ENCODE measurements around the gene CFAP20DC. TPM values are rescaled to one million over a fixed set of nuclear protein-coding genes. Genes with fewer than 3 reads are reported as not detected.
"Not testable (repeated sequence)": the region's sequence is repeated elsewhere in the genome, so short reads cannot be mapped to it uniquely, and the experiment has no call there.

CFAP20DC gene
- total RNA-seq, 1 donor from 2014 or later = 2.0 TPM

- FAIRE-seq = no peak
- DNase-seq (ENCODE audit: low spot score in 2 of 2) = no peak
These were observed 169.6 kb downstream of the CFAP20DC start for GRCh38 chr3:58880182-58880581.

GRCh38 chr3:58874795-58875194 is 175.0 kb downstream of the CFAP20DC start:
- no peak for DNase-seq (ENCODE audit: low spot score in 2 of 2)
- no peak for FAIRE-seq

GRCh38 chr3:58874248-58874741 is 175.5 kb downstream of the CFAP20DC start:
- DNase-seq (ENCODE audit: low spot score in 2 of 2) = no peak
- no peak for FAIRE-seq

GRCh38 chr3:58868097-58868779 is 181.6 kb downstream of the CFAP20DC start:
- FAIRE-seq (no peak), DNase-seq (ENCODE audit: low spot score in 2 of 2) (no peak)

- no peak for FAIRE-seq
These were observed 182.2 kb downstream of the CFAP20DC start for GRCh38 chr3:58867621-58868020.

GRCh38 chr3:58866079-58866478 is 183.7 kb downstream of the CFAP20DC start:
- FAIRE-seq = no peak
- DNase-seq (ENCODE audit: low spot score in 2 of 2) = no peak

More at GRCh38 chr3:58867621-58868020, 182.2 kb downstream of the CFAP20DC start:
- DNase-seq (ENCODE audit: low spot score in 2 of 2) = no peak

GRCh38 chr3:58864480-58864879 is 185.3 kb downstream of the CFAP20DC start:
- FAIRE-seq (no peak), DNase-seq (ENCODE audit: low spot score in 2 of 2) (no peak)

- no peak for DNase-seq (ENCODE audit: low spot score in 2 of 2)
- no peak for FAIRE-seq
These were observed 186.6 kb downstream of the CFAP20DC start for GRCh38 chr3:58863206-58863605.

- DNase-seq (ENCODE audit: low spot score in 2 of 2) (no peak), FAIRE-seq (no peak)
These were observed 188.3 kb downstream of the CFAP20DC start for GRCh38 chr3:58861551-58861950.

- DNase-seq (ENCODE audit: low spot score in 2 of 2) (no peak), FAIRE-seq (no peak)
These were observed 191.7 kb downstream of the CFAP20DC start for GRCh38 chr3:58858126-58858525.

GRCh38 chr3:58857402-58857801 is 192.4 kb downstream of the CFAP20DC start:
- DNase-seq (ENCODE audit: low spot score in 2 of 2) (no peak), FAIRE-seq (no peak)

- FAIRE-seq = no peak
- DNase-seq (ENCODE audit: low spot score in 2 of 2) = no peak
These were observed 201.0 kb downstream of the CFAP20DC start for GRCh38 chr3:58848826-58849225.

GRCh38 chr3:58842050-58842747 is 207.6 kb downstream of the CFAP20DC start:
- not testable (repeated sequence) for DNase-seq (ENCODE audit: low spot score in 2 of 2); FAIRE-seq

- FAIRE-seq (no peak), DNase-seq (ENCODE audit: low spot score in 2 of 2) (no peak)
These were observed 208.9 kb downstream of the CFAP20DC start for GRCh38 chr3:58840949-58841348.

- no peak for DNase-seq (ENCODE audit: low spot score in 2 of 2)
- no peak for FAIRE-seq
These were observed 209.9 kb downstream of the CFAP20DC start for GRCh38 chr3:58839964-58840363.

GRCh38 chr3:58839187-58839586 is 210.6 kb downstream of the CFAP20DC start:
- no peak for DNase-seq (ENCODE audit: low spot score in 2 of 2)
- no peak for FAIRE-seq

GRCh38 chr3:58837856-58838255 is 212.0 kb downstream of the CFAP20DC start:
- FAIRE-seq (no peak), DNase-seq (ENCODE audit: low spot score in 2 of 2) (no peak)

- DNase-seq (ENCODE audit: low spot score in 2 of 2) (no peak), FAIRE-seq (no peak)
These were observed 212.5 kb downstream of the CFAP20DC start for GRCh38 chr3:58837141-58837843.

- FAIRE-seq = no peak
These were observed 214.7 kb downstream of the CFAP20DC start for GRCh38 chr3:58835086-58835485.

GRCh38 chr3:58833491-58833890 is 216.3 kb downstream of the CFAP20DC start:
- no peak for DNase-seq (ENCODE audit: low spot score in 2 of 2)
- no peak for FAIRE-seq

More at GRCh38 chr3:58835086-58835485, 214.7 kb downstream of the CFAP20DC start:
- DNase-seq (ENCODE audit: low spot score in 2 of 2) = no peak

- FAIRE-seq (no peak), DNase-seq (ENCODE audit: low spot score in 2 of 2) (no peak)
These were observed 220.4 kb downstream of the CFAP20DC start for GRCh38 chr3:58829321-58830000.

All from frontal cortex (tissue), 4 donors.